ENCODE measurements around the gene NUDT3.
"Not testable (repeated sequence)": the region's sequence is repeated elsewhere in the genome, so short reads cannot be mapped to it uniquely, and the experiment has no call there.

The NUDT3 gene

DNA sequence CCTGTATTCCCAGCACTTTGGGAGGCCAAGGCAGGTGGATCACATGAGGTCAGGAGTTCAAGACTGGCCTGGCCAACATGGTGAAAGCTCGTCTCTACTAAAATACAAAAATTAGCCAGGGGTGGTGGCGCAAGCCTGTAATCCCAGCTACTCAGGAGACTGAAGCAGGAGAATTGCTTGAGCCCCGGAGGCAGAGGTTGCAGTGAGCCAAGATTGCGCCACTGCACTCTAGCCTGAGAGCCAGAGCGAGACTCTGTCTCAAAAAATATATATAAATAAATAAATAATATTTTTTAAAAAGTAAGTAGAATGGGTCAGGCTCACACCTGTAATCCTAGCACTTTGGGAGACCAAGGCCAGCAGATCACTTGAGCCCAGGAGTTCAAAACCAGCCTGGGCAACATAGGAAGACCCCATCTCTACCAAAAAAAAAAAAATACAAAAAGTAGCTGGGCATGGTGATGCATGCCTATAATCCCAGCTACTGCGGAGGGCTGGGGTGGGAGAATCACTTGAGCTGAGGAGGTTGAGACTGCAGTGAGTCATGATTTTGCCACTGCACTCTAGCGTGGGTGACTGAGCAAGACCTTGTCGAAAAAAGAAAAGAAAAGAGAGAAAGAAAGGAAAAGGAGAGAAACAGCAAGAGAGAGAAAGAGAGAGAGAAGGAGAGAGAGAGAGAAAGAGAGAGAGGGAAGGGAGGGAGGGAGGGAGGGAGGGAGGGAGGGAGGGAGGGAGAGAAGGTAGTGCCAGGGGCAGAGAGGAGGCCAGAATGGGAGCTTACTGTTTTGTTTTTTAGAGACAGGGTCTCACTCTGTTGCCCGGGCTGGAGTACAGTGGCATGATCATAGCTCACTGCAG is 26.5 kb downstream of the NUDT3 start:
- not testable (repeated sequence) for DNase-seq

DNA sequence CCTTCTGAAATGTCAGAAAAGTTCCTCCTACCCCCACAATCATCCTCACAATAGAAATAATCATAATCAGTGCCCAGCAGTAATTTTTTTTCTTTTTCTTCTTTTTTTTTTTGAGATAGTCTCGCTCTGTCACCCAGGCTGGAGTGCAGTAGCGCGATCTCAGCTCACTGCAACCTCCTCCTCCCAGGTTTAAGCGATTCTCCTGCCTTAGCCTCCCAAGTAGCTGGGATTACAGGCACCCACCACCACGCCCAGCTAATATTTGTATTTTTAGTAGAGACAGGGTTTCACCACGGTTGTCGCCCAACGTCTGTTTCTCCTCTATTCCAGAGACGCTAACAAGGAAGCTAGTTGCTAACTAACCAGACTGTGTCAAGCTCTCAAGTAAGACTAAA is 28.8 kb downstream of the NUDT3 start:
- not testable (repeated sequence) for DNase-seq

DNA sequence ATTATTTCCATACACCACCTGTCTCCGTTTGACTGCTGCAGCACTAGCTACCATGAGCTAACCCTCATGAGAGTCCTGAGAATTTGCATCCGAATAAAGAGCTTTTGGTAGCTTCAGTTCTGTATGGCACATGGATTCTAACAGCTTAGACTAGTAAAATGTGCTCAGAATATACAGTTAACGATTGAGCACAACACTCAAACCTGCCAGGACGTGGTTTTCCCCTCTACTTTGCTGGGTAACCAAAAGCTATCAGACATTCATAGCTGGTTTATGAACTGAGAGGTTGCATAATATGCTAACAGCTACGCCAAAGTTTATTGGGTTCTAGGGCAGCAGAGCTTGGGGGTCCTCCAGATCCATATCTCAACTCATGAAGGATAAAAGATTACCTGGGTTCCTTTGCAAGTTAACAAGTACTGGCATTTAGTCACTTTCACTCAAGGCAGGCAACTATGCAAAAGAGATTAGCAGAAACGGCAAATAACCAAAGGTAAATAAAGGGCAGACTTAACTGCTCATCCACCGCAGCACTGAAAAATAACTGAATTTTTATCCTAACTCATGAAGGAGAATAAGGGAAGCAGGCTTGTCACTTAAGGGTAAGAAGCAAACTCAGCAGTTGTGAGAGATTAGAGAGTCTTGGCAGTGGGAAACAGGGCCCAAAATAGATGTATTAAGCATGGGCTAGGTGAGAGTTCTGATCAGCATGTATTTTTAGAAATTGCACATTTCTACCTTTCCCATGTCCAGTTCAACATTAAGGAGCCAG is 29.4 kb downstream of the NUDT3 start:
- no peak for DNase-seq

DNA sequence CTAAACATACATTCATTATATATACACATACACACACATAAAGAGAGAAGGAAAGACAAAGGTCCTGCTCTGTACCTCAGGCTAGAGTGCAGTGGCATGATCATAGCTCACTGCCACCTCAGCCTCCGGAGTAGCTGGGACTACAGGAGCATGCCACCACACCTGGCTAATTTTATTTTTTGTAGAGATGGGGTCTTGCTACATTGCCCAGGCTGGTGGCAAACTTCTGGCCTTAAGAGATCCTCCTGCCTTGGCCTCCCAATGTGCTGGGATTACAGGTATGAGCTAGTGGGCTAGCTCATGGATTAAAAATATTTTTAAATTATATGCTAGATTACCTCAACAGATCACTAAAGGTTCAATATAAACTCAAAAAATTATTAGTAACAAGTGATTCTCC is 30.3 kb downstream of the NUDT3 start:
- DNase-seq: no peak

DNA sequence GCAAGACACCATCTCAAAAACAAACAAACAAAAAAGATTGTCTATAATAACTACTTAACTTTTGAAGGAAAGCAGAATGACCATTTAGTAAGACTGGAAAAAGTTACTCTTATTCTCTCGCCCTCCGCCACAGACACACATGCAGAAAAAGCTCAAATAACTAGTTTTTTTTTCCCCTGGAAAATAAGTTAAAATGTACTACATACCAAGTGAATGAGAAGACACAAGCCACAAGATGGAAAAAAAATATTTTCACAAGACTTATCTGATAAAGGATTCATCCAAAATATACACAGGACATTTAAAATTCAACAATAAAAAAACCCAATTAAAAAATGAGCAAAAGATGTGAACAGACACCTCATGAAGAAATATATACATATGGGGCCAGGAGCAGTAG is 31.9 kb downstream of the NUDT3 start:
- no peak for DNase-seq

DNA sequence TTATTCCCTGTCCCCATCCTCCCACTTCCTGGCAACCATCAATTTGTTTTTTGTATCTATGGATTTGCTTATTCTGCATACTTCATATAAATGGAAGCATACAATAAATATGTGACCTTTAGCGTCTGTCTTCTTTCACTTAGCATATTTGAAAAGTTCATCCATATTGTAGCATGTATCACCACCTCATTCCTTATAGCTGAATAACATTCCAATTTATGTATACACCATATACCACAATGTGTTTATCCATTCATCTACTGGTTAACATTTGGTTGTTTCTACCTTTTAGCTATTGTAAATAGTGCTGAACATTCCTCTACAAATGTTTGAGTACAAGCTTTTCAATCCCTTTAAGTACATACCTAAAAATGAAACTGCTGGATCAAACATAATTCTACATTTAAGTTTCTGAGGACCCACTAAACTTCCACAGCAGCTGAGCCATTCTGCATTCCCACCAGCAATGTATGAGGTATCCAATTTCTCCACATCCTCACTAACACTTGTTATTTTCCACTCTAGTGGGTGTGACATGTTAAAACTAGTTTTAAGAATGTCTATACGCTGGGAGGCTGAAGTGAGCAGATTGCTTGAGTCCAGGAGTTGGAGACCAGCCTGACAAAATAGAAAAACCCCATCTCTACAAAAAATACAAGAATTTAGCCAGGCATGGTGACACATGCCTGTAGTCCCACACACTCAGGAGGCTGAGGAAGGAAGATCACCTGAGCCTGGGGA is 32.9 kb downstream of the NUDT3 start:
- DNase-seq: peak; percentile 72

DNA sequence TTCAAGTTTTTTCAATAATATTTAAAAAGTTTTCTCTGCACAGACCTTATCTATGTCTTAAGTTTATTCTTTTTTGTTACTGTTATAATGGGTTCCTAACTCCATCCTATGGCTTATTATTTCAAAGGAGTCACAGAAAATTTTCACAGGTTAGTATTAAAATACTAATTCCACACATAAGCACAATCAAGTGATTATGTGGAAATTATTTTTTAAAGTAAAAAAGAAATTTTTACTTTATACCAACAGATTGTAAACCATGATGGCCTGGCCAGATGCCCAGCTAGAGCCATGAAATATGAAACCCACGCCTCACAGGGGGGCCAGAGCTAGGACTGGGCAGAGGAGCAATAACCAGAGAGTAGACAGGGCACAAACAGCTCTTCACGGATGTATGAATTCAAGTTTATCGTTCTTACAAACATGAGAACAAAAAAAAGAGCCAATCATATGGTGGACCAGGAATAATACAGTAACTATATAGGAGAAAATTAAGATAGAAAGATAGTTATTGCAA is 34.0 kb downstream of the NUDT3 start:
- DNase-seq: peak; percentile 89

DNA sequence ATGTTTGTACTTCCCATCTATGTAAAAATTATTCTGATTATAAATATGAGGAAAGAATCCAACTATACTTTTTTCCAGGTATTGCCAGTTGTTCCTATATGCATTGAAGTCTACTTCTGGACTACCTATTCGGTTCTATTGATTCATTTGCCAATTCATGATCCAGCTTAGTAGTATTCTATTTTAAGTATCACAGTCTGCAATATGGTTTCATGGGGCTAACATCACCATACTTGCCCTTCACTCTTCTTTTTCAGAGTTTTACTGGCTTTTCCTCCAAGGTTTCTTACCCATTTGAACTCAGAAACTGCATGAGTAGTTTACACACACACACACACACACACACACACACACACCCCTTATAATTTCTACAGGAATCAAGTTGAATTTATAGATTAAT is 34.5 kb downstream of the NUDT3 start:
- no peak for DNase-seq

DNA sequence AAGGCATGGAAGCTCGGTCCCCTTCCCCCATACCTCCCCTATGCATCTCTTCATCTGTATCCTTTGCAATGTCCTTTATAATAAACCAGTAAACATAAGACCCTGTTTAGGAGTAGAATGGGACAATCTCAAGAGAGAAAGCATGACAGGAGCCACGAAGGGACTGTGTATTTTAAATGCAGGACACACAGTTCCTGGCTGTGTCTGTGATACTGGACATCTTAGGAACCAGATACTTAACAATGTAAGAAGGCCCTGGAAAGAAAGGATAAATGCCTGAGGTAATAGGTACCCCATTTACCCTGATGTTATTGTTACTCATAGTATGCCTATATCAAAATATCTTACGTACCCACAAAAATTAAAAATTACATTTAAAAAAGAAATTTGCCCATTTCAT is 36.6 kb downstream of the NUDT3 start:
- DNase-seq: no peak

DNA sequence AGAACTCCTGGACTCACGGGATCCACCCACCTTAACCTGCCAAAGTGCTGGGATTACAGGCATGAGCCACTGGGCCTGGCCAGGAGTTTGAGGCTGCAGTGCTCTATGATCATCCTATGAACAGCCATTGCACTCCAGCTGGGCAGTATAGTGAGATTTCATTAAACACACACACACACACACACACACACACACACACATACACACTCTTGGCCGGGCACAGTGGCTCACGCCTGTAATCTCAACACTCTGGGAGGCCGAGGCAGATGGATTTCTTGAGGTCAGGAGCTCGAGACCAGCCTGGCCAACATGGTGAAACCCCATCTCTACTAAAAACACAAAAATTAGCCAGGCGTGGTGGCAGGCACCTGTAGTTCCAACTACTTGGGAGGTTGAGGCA is 38.2 kb downstream of the NUDT3 start:
- DNase-seq: not testable (repeated sequence)

DNA sequence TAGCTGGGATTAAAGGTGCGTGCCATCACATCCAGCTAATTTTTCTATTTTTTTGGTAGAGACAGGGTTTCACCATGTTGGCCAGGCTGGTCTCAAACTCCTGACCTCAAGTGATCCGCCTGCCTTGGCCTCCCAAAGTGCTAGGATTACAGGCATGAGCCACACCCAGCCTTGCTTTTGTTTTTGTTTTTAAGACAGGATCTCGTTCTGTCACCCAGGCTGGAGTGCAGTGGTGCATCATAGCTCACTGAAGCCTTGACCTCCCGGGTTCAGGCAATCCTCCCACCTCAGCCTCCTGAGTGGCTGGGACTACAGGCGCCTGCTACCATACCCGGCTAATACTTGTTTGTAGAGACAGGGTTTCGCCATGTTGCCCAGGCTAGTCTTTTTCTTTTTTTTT is 38.9 kb downstream of the NUDT3 start:
- DNase-seq: not testable (repeated sequence)

DNA sequence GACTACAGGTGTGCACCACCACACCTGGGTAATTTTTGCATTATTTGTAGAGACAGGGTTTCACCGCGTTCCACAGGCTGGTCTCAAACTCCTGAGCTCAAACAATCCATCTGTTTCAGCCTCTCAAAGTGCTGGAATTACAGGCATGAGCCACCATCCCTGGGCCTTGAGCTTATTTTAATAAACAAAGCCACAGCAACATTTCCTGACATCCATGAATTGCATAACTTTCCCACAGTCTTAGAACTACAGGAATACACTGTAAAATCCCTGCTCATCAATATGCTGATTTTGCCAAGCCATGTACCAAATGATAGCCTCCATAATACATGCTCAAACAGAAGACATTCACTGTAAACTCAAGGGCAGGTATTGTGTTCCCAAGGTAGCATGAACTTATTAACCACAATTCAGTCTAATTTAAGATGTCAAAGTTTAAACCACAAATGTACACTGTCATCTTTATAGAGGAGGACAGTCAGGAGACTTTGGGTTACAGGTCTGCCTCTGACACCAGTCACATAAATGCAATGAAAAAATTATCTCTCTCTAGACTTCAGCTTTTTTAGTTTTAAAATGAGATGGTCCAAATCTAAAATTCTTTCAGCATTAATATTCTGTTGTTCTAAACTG is 40.0 kb downstream of the NUDT3 start:
- no peak for DNase-seq

DNA sequence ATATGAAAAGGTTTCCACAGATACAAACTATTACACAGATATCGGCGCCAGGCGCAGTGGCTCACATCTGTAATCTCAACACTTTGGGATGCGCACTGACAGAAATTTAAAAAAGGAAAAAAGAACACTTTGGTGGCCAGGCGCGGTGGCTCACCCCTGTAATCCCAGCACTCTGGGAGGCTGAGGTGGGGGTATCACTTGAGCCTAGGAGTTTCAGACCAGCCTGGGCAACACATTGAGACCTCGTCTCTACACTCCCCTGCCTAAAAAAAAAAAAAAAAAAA is 41.6 kb downstream of the NUDT3 start:
- no peak for DNase-seq

DNA sequence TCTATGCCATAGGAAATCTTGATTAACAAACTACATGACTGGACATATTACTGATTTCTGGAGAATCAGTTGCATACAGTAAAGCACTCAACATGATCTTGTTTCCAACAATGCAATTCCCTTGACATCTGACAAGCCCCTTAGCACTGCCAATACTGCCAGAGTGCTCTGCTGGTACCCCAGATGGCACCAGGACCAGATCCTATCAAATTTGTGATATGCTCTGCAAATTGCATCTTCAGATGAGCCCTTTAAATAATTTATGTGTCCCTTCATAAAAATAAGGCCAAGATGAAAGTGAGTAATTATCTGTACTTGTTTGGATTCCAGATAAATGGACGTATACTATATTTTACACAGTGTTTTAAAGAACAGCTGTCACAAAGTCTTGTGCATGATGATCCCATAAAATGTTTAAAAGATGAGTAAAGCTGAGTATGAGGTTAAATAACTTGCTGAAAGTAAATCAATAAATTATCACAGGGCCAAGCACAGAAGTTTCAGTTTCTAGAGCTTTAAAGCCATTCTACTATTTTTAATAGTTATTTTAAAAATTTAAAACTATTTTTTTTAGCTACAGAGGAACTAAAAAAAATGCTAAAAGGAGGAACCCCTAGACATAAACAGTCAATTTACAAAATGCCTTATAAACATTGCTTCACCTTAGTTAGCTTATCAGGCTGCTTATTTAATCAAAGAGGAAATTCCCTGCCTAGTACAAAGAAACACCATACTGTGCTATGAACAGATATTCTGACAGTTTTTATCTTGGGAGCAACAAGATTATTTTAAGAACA is 42.1 kb downstream of the NUDT3 start:
- DNase-seq: peak; percentile 85

DNA sequence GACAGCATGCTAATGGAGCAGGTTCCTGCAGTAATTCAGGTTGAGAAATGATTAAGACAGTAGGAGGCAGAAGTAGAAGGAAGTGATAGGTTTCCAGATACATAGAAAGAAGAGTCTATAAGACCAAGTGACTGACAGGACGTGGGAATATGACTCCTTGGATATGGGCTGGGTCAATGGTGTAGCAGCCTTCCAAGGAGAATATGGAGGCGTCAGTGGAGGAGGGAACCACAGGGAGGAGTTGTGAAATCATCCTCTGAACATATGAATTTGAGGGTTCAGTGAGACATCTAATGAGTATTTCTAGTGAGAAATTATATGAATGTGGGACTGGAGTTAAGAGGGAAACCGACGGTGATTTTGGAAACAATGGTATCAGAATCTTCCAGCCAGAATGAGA is 43.3 kb downstream of the NUDT3 start:
- no peak for DNase-seq

DNA sequence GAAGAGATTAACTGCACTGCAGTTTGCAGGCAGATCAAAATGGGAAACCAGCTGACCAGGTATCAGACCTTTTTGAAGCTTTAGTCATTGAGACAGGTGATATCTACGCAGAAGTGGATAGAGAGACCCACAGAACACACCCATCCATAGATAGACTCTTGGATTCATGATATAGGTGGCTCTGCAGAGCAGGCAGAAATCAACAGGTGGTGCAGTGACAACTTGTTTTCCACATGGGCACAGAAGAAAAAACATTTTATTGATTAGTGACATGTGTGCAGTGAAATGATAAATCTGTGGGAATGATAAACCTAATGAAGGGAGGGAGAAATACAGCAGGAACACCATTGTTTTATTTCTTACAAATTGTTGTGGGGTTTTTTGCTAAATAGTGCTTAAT is 45.2 kb downstream of the NUDT3 start:
- DNase-seq: no peak

DNA sequence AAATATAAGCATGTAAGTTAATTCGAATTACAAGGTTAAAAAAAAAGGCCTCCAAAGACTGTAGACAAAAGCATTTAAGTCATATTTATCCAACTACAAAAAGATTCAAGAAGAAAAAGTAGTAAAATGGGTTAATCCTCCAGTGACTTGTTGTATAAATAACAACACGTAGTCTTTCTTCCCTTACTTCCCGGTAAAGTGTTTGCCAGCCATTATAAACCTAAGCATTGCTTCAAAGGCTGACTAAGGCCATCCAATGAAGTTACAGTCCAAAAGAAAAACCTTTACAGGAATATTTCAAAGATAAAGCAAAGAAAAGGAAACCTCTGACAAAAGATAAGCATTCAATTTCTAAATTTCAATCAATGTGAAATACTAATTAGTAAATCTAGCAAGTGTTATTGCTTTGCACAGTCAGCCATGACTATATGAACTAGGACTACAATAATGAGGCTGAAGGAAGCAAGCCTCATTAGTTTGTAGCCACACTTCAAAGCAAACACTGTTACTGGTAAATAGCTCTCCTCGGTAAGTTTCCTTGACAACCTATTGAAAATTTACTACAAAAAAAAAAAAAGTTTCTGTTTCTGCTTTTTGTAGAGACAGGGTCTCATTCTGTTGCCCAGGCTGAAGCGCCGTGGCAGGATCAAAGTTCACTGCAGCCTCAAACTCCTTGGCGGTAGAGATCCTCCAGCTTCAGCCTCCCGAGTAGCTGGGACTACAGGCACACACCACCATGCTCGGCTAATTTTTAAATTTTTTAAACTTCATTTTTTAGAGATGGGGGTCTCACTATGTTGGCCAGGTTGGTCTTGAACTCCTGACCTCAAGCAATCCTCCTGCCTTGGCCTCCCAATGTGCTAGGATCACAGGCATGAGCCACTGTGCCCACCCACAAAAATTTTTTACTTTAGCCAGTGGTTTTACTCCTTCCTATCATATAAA is 46.0 kb downstream of the NUDT3 start:
- no peak for DNase-seq

DNA sequence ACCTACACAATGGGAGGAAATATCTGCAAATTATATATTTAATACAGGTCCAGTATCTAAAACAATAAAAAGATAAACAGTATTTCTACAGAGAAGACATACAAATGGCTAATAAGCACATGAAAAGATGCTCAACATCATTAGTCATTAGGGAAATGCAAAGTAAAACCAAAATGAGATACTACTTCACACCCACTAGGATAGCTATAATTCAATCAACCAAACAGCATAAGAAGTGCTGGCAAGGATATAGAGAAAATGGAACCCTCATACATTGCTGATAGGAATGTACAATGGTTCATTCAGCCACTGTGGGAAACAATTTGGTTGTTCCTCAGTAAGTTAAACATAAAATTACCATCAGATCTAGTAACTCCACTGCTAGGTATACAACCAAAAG is 48.7 kb downstream of the NUDT3 start:
- no peak for DNase-seq

DNA sequence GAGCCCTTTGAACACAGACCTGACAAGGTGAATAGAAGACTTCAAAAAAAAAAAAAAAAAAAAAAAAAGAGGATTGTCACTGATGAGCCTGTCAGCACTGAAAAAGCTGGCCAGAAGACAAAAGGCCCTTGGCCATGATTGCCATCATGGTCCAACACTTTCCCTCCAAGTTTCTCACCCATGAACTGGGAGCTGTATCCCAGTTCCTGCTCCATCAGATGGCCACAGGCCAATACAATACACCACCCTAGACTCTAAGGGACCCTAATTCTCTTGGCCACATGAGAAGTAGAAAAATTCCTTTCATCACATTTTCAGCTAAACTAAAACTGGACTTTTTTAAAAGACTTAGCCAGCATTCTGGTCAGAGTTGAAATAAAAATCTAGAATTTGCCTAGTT is 50.2 kb downstream of the NUDT3 start:
- no peak for DNase-seq

DNA sequence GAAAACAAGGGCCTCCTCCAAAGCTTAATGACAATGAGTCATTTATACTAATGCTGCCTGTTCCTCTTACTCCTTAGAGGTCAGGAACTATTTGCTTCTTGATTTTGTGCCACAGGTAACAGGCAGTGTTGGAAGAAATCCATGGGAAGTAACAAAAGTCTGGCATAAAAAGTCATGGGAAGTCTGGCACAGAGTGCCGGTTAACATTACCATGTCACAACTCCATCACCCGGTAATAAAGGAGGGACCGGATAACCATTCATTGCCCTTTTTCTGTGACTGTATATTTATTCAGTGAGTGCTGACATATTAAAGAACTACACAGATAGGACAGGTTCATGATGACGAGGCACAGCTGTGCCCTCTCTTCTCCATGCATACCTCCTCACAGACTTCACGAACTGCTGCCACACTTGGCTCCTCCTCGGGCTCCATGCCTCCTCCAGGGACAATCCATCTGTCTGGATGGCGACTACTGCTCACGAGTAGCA is 50.9 kb downstream of the NUDT3 start:
- DNase-seq: peak; percentile 23

DNA sequence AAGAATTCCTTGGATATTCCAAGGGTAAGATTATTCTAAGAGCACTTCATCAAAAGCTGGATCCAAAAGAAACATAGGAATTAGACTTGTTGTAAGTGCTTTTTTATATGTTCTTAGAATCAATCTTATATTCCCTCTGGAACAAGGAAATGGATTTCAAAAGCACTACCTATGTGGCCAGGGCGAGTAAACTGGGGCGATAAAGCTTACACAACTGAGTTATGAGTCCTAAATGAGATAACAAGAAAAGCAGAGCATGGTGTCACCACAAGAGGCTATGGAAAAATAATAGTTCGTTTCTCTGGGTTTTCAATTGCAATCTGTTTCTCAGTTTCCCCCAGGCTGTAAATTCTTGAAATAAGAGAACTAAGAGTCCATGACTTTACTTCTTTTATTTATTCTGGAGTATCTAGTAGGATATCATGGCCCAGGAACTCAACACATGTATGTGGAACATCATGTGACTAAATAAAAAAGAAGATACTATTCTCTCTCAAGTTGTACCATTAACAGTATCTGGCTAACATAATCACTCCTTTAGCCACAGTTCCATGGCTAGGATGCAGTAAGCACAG is 51.5 kb downstream of the NUDT3 start:
- DNase-seq: no peak
